OCI-LY1 (cell line): ENCODE data around the gene AEBP1.

ENCODE experiments used
- H2AFZ ChIP-seq: fragments of 200-600 bp; sonication (generic), shearing (Covaris generic); 2 replicates; pipeline ENCODE4 v1.6.0; 2014; ENCODE audit warnings: antibody characterized with exemption, mild to moderate bottlenecking, low read length
- H3F3A ChIP-seq: fragments of 200-600 bp; sonication (generic), shearing (Covaris generic); 2 replicates; pipeline ENCODE4 v1.6.0; 2014; ENCODE audit warnings: mild to moderate bottlenecking, antibody characterized with exemption, low read length, moderate library complexity; ENCODE audit not compliant: insufficient read depth
- H3K27ac ChIP-seq: fragments of 200-600 bp; sonication (generic); 2 replicates; pipeline ENCODE4 v1.5.1; 2014; ENCODE audit warnings: low read length, mixed run types, mild to moderate bottlenecking, low read depth; ENCODE audit not compliant: poor library complexity, severe bottlenecking
- H3K27me3 ChIP-seq: fragments of 200-600 bp; sonication (generic); 2 replicates; pipeline ENCODE4 v1.6.0; 2014; ENCODE audit warnings: antibody characterized with exemption, mild to moderate bottlenecking, low read length, moderate library complexity; ENCODE audit not compliant: insufficient read depth
- H3K36me3 ChIP-seq: fragments of 200-600 bp; sonication (generic); 2 replicates; pipeline ENCODE4 v1.6.1; 2014; ENCODE audit warnings: mild to moderate bottlenecking, antibody characterized with exemption, low read length, moderate library complexity, mixed read lengths; ENCODE audit not compliant: insufficient read depth
- H3K4me1 ChIP-seq: fragments of 200-600 bp; sonication (generic); 2 replicates; pipeline ENCODE4 v1.5.1; 2014; ENCODE audit warnings: mild to moderate bottlenecking, low read length, moderate library complexity; ENCODE audit not compliant: insufficient read depth, severe bottlenecking
- H3K4me2 ChIP-seq: fragments of 200-600 bp; sonication (generic), shearing (Covaris generic); 2 replicates; pipeline ENCODE4 v1.6.1; 2014; ENCODE audit warnings: low read length
- H3K4me3 ChIP-seq: fragments of 200-600 bp; sonication (generic); 2 replicates; pipeline ENCODE4 v1.5.1; 2014; ENCODE audit warnings: low read length, low read depth, mild to moderate bottlenecking, mixed read lengths; ENCODE audit not compliant: poor library complexity, severe bottlenecking
- H3K79me2 ChIP-seq: fragments of 200-600 bp; shearing (Covaris generic); 2 replicates; pipeline ENCODE4 v1.6.1; 2016; ENCODE audit warnings: mixed run types, low read length, mixed read lengths; ENCODE audit not compliant: insufficient read depth
- H3K9ac ChIP-seq: fragments of 200-600 bp; sonication (generic), shearing (Covaris generic); 2 replicates; pipeline ENCODE4 v1.6.1; 2014; ENCODE audit warnings: mild to moderate bottlenecking, low read length, mixed read lengths
- H3K9me2 ChIP-seq: fragments of 200-600 bp; sonication (generic), shearing (Covaris generic); 2 replicates; pipeline ENCODE4 v1.6.1; 2014; ENCODE audit warnings: low read depth, mild to moderate bottlenecking, low read length, mixed read lengths
- H3K9me3 ChIP-seq: fragments of 200-600 bp; shearing (Covaris generic); 2 replicates; pipeline ENCODE4 v1.6.1; 2014; ENCODE audit warnings: low read length, mixed read lengths
- H4K20me1 ChIP-seq: fragments of 200-600 bp; sonication (generic), shearing (Covaris generic); 2 replicates; pipeline ENCODE4 v1.6.0; 2016; ENCODE audit warnings: mild to moderate bottlenecking, low read length; ENCODE audit not compliant: insufficient read depth
- CTCF ChIP-seq: fragments of 200-600 bp; sonication (generic), shearing (Covaris generic); IDR thresholded peaks from 2 replicates; pipeline ENCODE4 v1.5.1; 2017; ENCODE audit warnings: mild to moderate bottlenecking, antibody characterized with exemption, low read length, moderate library complexity, mixed read lengths
- EZH2 ChIP-seq: fragments of 200-600 bp; sonication (generic), shearing (Covaris generic); IDR thresholded peaks from 2 replicates; pipeline ENCODE4 v1.8.0; 2017; ENCODE audit warnings: borderline replicate concordance, mixed run types, mild to moderate bottlenecking, antibody characterized with exemption, low read length, moderate library complexity, mixed read lengths

The AEBP1 gene

DNA sequence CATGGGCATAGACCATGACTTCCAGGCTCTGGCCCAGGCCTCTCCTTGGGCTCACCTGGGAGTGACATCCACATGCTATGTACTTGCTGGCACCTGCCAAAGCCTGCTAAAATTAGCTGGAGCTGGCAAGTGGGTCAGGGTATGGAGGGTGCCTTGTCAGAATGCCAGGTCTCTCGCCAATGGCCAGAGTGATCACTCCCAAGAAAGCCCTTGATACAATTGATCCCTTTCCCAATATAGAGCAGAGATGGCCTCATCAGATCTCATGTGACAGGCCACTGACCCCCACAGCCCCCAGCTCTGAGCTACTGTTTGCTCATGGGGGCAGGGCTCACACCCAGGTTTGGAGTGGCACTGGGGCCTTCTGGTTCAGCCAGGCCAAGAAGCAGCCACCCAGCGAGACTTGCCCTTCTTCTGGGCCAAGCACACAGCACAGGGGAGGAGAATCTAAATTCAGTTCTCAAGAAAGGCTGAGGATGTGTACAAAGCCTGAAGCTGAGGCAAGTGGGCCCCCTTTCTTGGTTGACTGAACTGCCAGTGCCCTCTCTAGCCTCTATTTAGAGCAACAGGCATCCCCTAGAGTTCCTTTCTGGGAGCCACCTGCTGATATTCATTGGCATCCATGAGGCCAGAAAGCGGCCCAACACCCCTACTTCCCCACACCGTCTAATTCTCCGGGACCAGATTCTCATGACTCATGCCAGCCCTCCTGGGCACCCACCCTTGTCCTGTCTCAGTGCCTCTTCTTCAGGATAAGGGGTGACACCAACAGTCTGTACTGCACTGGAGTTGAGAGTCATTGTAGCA lies 55.9 kb downstream of the AEBP1 start:
- Histone ChIP-seq H3K9ac (no peak overlapping the region), H3K4me3 (no peak overlapping the region), H3K27me3 (peaks cover 15% of the 10 kb centered on the region), H3K4me1 (no peaks in the 10 kb centered on the region), H3K9me3 (0 out of 2 replicates have a peak, but pooled peaks cover 8% of the 10 kb centered on the region), H4K20me1 (no peaks in the 10 kb centered on the region), H3K79me2 (no peaks in the 10 kb centered on the region), H3F3A (no peaks in the 10 kb centered on the region), H2AFZ (no peak overlapping the region), H3K36me3 (no peaks in the 10 kb centered on the region; the same call in 1 of the 2 replicates), H3K9me2 (no peaks in the 10 kb centered on the region), H3K27ac (no peak overlapping the region), H3K4me2 (no peak overlapping the region)
- TF ChIP-seq CTCF (no peak), EZH2 (no peak)

DNA sequence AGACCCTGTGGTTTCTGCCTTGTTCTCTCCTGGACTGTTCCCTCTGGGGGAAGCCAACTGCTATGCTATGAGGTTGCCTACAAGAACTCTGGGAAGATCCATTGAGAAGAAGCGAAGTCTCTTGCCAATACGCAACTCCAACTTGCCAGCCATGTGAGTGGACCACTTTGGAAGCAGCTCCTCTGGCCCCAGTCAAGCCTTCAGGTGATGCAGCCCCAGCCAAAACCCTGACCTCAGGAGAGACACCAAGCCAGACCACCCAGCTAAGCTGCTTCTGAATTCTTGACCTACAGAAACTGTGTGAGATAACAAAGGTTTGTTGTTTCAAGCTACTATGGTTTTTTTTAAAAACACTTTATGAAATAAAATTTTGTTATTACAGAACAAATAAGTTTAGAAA lies 57.2 kb downstream of the AEBP1 start:
- Histone ChIP-seq H3F3A (no peaks in the 10 kb centered on the region), H3K4me2 (no peak overlapping the region), H4K20me1 (no peaks in the 10 kb centered on the region), H3K36me3 (no peaks in the 10 kb centered on the region; the same call in 1 of the 2 replicates), H3K9ac (no peak overlapping the region), H3K9me3 (0 out of 2 replicates have a peak, but pooled peaks cover 8% of the 10 kb centered on the region), H2AFZ (no peak overlapping the region), H3K27ac (no peak overlapping the region), H3K27me3 (peaks cover 20% of the 10 kb centered on the region), H3K4me1 (no peaks in the 10 kb centered on the region), H3K79me2 (no peaks in the 10 kb centered on the region), H3K9me2 (no peaks in the 10 kb centered on the region), H3K4me3 (no peak overlapping the region)
- no peak for TF ChIP-seq CTCF
- TF ChIP-seq EZH2 = no peak

GRCh38 chr7:44162179-44162578 lies 58.0 kb downstream of the AEBP1 start:
- peaks cover 20% of the 10 kb centered on the region for H3K27me3 ChIP-seq
- H3K4me3 ChIP-seq = no peak overlapping the region
- H3K9ac ChIP-seq = no peak overlapping the region
- H3K4me2 ChIP-seq = no peak overlapping the region
- 0 out of 2 replicates have a peak, but pooled peaks cover 8% of the 10 kb centered on the region for H3K9me3 ChIP-seq
- H4K20me1 ChIP-seq = no peaks in the 10 kb centered on the region
- H3K9me2 ChIP-seq = no peaks in the 10 kb centered on the region
- no peaks in the 10 kb centered on the region; the same call in 1 of the 2 replicates for H3K36me3 ChIP-seq
- H3K4me1 ChIP-seq = no peaks in the 10 kb centered on the region
- no peak overlapping the region for H2AFZ ChIP-seq
- no peaks in the 10 kb centered on the region for H3F3A ChIP-seq
- TF ChIP-seq CTCF (no peak), EZH2 (no peak)
- H3K79me2 ChIP-seq = no peaks in the 10 kb centered on the region
- H3K27ac ChIP-seq = no peak overlapping the region
